Retina (tissue), 1 donor: Measurements from ENCODE around the gene C1D.
"Not testable (repeated sequence)": the region's sequence is repeated elsewhere in the genome, so short reads cannot be mapped to it uniquely, and the experiment has no call there.

Experiments used
- DNase-seq: peaks from one replicate; pipeline ENCODE4 v3.0.0-alpha.2; 2016

Gene C1D

DNA sequence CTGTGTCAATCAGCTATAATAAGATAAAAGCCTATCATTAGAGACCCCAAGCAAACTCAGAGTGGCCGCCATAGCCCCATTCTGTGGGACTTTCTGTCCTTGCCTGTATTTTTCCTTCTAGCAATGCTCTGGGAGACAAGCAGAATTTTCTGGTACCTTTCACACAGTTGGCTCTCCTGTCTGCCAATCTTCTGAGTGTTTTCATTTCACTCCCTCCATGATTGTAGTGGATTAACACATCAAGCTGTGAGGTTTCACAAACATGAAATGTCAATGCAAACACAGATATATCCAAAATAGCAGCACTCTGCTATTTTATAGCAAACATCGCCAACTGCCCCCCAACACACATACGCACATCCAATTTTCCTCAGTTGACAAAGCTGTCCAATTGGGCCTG is 64.9 kb downstream of the C1D start:
- no peak for DNase-seq

DNA sequence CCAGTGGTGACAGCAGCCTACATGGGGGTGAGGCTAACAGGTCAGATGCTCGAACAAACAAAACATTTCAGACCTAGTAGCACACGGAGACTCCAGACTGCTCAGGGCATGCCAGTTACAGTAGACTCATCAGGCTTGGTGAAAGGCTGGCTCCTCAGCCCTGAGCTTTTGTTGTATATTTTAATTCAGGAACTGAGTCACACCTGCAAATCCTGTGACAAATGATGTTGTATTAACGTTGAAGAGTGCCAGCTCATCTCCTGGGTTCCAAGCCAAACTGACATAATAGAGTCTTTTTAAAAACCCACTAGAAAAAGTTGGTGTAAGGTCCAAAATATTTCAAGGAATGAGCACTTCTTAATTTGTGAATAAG is 65.3 kb downstream of the C1D start:
- DNase-seq, result no peak

DNA sequence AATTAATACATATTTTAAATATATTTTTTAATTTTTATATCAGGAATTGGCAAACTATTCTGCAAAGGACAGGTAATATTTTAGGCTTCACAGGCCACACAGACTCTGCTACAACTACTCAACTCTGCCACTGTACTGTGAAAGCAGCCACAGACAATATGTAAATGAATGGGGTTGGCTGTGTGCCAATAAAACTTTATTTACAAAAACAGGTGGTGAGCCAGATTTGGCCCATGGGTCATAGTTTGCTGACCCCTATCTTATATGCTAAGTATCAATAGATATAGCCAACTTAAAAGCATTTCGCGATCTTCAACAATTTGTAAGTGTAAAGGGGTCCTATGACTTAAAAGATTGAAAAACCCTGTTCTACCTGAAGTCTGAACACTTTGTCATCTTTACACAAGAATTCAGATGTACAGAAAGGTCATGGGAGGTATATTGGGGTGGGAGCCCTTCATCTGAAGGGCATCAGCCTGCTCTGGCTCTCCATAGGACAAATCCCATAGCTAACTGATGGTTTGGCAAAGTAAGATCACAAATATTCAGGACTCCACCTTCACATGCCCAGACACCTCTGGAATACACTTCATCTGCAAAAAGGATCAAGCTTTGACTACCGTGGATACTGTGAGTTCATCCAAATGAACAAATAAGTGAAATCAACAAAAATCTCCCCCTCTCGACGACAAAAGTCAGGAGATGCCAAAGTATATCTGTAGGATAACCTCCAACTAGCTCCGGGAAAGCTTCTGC is 65.9 kb downstream of the C1D start:
- no peak for DNase-seq

DNA sequence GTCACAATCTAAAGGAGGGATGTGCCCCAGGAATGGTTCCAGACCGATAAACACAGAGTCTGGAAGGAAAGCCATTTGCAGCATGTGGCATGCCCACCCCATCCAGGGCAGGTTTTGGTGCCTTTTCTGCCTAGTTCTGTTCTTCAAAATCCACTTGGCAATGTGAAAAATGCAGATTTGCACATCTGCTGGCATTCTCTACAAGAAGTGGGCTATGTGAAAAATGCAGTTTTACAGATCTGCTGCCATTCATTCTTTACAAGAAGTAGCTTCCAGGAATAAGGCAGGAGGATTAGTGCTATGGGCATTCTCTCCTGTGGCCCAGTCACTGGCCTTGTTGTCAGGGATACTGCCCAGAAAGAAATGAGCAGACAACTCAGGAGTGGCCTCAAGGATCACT is 68.1 kb downstream of the C1D start:
- no peak for DNase-seq

DNA sequence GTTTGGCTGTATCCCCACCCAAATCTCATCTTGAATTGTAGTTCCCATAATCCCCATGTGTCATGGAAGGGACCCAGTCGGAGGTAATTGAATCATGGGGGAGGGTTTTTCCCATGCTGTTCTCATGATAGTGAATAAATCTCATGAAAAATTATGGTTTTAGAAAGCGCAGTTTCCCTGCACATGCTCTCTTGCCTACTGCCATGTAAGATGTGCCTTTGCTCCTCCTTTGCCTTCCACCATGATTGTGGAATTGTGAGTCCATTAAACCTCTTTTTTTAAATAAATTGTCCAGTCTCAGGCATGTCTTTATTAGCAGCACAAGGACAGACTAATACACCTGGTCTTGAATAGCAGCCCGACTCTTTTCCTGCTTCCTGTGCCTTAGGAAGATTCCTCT is 68.7 kb downstream of the C1D start:
- DNase-seq, result not testable (repeated sequence)

DNA sequence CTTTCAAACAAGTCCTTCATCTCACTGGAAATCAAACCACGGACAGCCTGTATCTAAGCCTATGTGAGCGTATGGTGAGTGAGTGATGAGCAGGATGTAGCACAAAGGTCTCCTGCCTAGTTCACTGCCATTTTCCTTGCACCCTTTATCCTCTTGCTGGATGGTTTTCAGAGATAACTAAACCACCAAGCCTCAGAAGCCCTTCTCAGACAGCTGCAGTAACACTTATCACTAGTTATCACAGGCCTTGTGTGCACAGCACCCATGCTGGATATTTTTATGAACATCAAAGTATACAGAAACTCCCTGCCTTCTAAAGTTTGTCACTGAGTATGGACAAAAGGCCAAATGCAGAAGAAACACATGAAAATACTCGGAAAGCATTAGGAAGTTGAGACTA is 69.5 kb downstream of the C1D start:
- DNase-seq, result no peak

DNA sequence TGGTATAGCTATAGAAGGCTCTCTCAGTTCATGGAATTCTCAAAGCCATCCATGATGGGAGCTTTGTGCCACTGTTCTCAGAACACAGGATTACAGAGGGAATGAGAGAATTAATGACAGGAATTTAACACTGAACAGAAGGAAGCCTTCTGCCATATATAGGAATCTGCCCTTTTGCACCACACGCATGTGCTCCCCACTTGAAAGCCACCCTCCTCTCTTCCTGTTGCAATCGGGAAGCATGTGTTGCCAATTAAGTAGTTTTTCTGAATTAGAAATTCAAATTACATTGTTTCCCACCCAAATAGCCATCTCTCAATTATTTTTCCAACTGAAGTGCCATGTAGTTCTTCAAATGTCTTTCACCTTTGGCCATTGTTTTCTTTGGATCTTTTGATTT is 71.3 kb downstream of the C1D start:
- no peak for DNase-seq
